Mesendoderm (in vitro differentiated cells): ENCODE measurements around the gene C9orf85. TPM values are rescaled to one million over a fixed set of nuclear protein-coding genes. Genes with fewer than 3 reads are reported as not detected.

Source experiments
- DNase-seq: peaks from one replicate; pipeline ENCODE4 v3.0.0; 2013
- H2AK5ac ChIP-seq: 2 replicates; pipeline ENCODE4 v1.6.1; 2013; ENCODE audit warnings: low read length, inconsistent platforms
- H2BK120ac ChIP-seq: 2 replicates; pipeline ENCODE4 v1.6.1; 2013; ENCODE audit warnings: low read depth, mild to moderate bottlenecking, low read length, moderate library complexity, mixed read lengths
- H2BK15ac ChIP-seq: replicated peaks from 2 replicates; pipeline ENCODE4 v1.6.1; 2013; ENCODE audit warnings: low read depth, mild to moderate bottlenecking, moderate library complexity
- H2BK5ac ChIP-seq: 2 replicates; pipeline ENCODE4 v1.6.1; 2013; ENCODE audit warnings: low read length, inconsistent platforms
- H3K18ac ChIP-seq: 2 replicates; pipeline ENCODE4 v1.6.1; 2013; ENCODE audit warnings: mild to moderate bottlenecking, low read length, mixed read lengths
- H3K23ac ChIP-seq: one replicate; pipeline ENCODE4 v1.6.1; 2013; ENCODE audit warnings: low read length
- H3K27ac ChIP-seq: 2 replicates; pipeline ENCODE4 v1.5.1; 2013; ENCODE audit warnings: low read depth, mild to moderate bottlenecking, inconsistent platforms, low read length, moderate library complexity
- H3K27me3 ChIP-seq: 2 replicates; pipeline ENCODE4 v1.6.1; 2013; ENCODE audit warnings: low read length, control low read depth, mild to moderate bottlenecking, inconsistent platforms; ENCODE audit not compliant: insufficient read depth, poor library complexity
- H3K36me3 ChIP-seq: 2 replicates; pipeline ENCODE4 v1.6.1; 2013; ENCODE audit warnings: low read length, inconsistent platforms; ENCODE audit not compliant: control insufficient read depth, insufficient read depth
- H3K4ac ChIP-seq: one replicate; pipeline ENCODE4 v1.6.1; 2013; ENCODE audit warnings: low read depth, mild to moderate bottlenecking, low read length, moderate library complexity
- H3K4me1 ChIP-seq: 2 replicates; pipeline ENCODE4 v1.6.1; 2013; ENCODE audit warnings: low read depth, low read length, inconsistent platforms; ENCODE audit not compliant: control insufficient read depth
- H3K4me2 ChIP-seq: 2 replicates; pipeline ENCODE4 v1.6.1; 2013; ENCODE audit warnings: low read length
- H3K4me3 ChIP-seq: 2 replicates; pipeline ENCODE4 v1.5.1; 2013; ENCODE audit warnings: mild to moderate bottlenecking, low read length
- H3K56ac ChIP-seq: one replicate; pipeline ENCODE4 v1.6.1; 2013; ENCODE audit warnings: low read length
- H3K79me1 ChIP-seq: 2 replicates; pipeline ENCODE4 v1.6.1; 2013; ENCODE audit warnings: low read length, inconsistent platforms
- H3K79me2 ChIP-seq: 2 replicates; pipeline ENCODE4 v1.6.1; 2013; ENCODE audit warnings: mild to moderate bottlenecking, low read length; ENCODE audit not compliant: control insufficient read depth, insufficient read depth
- H3K9ac ChIP-seq: 2 replicates; pipeline ENCODE4 v1.6.1; 2013; ENCODE audit warnings: low read length, inconsistent platforms
- H4K5ac ChIP-seq: one replicate; pipeline ENCODE4 v1.6.1; 2013; ENCODE audit warnings: low read length
- H4K8ac ChIP-seq: one replicate; pipeline ENCODE4 v1.6.1; 2013; ENCODE audit warnings: low read depth, mild to moderate bottlenecking, control low read depth, low read length, moderate library complexity
- WGBS: extraction: QIAGEN DNeasy Blood & Tissue Kit; methylation state at CpG from one replicate; pipeline ENCODE4 v1.1.7; 2013; ENCODE audit warnings: low lambda C conversion rate, missing lambda C conversion rate; ENCODE audit not compliant: insufficient coverage; ENCODE audit errors: extremely low coverage; 5-methylcytosine and 5-hydroxymethylcytosine counted together
- small RNA-seq: library from polyadenylated mRNA; stranded (forward); fragments of <200 nt; extraction: miRNeasy Mini kit (QIAGEN cat#:217004); gene quantifications from one replicate; pipeline ENCODE3, GENCODE V24; 2013; ENCODE audit not compliant: insufficient read depth

Gene C9orf85

DNA sequence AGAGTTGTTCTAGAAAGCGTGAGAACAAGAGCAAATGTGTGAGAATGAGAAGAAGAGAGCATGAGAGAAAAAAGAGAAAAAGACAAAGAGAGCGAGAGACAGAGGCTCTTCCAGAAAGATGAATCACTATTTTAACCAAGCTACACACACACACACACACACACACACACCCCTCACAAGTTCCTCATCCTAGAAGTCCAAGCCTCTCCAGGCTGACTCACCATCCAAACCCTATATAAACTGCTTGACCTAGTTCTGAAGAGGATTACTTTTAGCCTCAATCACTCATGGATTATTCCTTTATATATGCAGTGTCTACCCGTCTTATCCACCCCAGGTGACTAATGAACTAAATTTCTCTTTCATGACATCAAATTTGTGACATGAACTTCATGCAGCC lies 111.4 kb downstream of the C9orf85 start:
- Histone ChIP-seq H3K4ac (no peak overlapping the region), H3K56ac (no peak overlapping the region), H3K79me2 (no peaks in the 10 kb centered on the region), H2AK5ac (no peak overlapping the region), H3K4me2 (no peak overlapping the region), H3K4me3 (no peak overlapping the region), H3K79me1 (no peaks in the 10 kb centered on the region), H3K27ac (no peak overlapping the region), H2BK5ac (no peak overlapping the region), H3K23ac (no peak overlapping the region), H3K36me3 (no peaks in the 10 kb centered on the region), H2BK120ac (no peak overlapping the region), H4K8ac (no peak overlapping the region), H4K5ac (no peak overlapping the region), H3K4me1 (no peaks in the 10 kb centered on the region), H3K27me3 (no peaks in the 10 kb centered on the region), H2BK15ac (no peak overlapping the region), H3K9ac (no peak overlapping the region), H3K18ac (no peak overlapping the region)
- no peak for DNase-seq
- no CpG with 5 or more reads among the region's 3 CpGs for WGBS

Small RNA genes within 50 kb of the gene (small RNA-seq; reads per million reads assigned to genes)
- gene HSPB1P1, result not detected
- not detected for gene RF00019
